Epithelial cell of esophagus (primary cell): ENCODE data around the gene FOXL3.
A peak's percentile ranks its signal among the peaks of the same experiment; 100 is the strongest.
"Not testable (repeated sequence)": the region's sequence is repeated elsewhere in the genome, so short reads cannot be mapped to it uniquely, and the experiment has no call there.

Source experiments
- DNase-seq: peaks from one replicate; pipeline ENCODE4 v3.0.0; 2010; ENCODE audit warnings: low read depth
- H3K4me3 ChIP-seq: 2 replicates; pipeline ENCODE4 v1.5.1; 2011; ENCODE audit warnings: mild to moderate bottlenecking, low read length, control low read depth
- CTCF ChIP-seq: IDR thresholded peaks from 2 replicates; pipeline ENCODE4 v1.5.1; 2011; ENCODE audit warnings: low read depth, mild to moderate bottlenecking, low read length, control low read depth, inconsistent platforms; ENCODE audit not compliant: insufficient read depth; ENCODE audit errors: missing control alignments

FOXL3 gene

GRCh38 chr7:259751-260405, 30.1 kb upstream of the FOXL3 start:
- no peak for DNase-seq
- H3K4me3 ChIP-seq = no peak overlapping the region
- TF ChIP-seq CTCF = no peak

- TF ChIP-seq CTCF = no peak
- H3K4me3 ChIP-seq = no peak overlapping the region
- no peak for DNase-seq
Observed at GRCh38 chr7:260441-261281, 29.3 kb upstream of the FOXL3 start.

GRCh38 chr7:261341-262250, 28.4 kb upstream of the FOXL3 start:
- no peak for TF ChIP-seq CTCF
- H3K4me3 ChIP-seq = no peak overlapping the region
- no peak for DNase-seq

GRCh38 chr7:262251-262572, 27.8 kb upstream of the FOXL3 start:
- DNase-seq = no peak
- TF ChIP-seq CTCF = no peak
- no peak overlapping the region for H3K4me3 ChIP-seq

GRCh38 chr7:262631-263311, 27.2 kb upstream of the FOXL3 start:
- TF ChIP-seq CTCF = peak; percentile 2
- not testable (repeated sequence) for DNase-seq, H3K4me3 ChIP-seq
